HG03469 (cell line): Measurements from ENCODE around the gene ARF6.

ENCODE experiments used
- ATAC-seq: cut with Tn5 transposase; IDR thresholded peaks from one replicate; pipeline ENCODE4 v1.9.1; 2021; ENCODE audit warnings: mild to moderate bottlenecking, moderate library complexity, moderate number of reproducible peaks; ENCODE audit not compliant: unreplicated experiment

ARF6 gene

DNA sequence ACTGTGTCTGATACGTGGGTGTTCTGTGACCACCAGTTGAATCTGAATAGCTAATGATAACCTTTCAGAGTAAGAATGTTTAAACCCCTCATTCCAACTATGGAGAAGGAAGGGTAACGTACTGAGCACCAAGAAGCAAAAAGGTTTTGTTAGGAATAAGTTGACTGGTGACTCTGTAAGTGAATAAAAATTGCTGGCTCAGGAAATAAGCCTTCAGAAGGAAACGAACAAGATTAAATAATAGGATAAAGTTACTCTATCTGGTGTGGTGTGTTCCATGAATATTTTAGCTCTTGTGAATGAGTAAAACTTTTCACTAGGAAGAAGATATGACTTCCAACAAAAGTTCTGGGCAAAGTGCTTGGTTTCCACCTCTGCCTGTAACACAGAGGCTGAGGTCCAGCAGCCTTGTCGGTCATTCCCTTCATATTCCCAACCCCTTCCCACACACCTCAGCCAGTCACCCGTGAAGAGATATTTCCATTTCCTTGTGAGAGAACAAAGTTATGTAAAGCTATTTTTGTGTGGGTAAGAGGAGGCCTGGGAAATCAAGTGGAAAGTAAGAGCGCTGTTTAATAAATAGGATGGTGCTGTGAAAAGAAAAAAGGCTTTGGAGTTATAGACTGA, 47.1 kb downstream of the ARF6 start:
- no peak for ATAC-seq

DNA sequence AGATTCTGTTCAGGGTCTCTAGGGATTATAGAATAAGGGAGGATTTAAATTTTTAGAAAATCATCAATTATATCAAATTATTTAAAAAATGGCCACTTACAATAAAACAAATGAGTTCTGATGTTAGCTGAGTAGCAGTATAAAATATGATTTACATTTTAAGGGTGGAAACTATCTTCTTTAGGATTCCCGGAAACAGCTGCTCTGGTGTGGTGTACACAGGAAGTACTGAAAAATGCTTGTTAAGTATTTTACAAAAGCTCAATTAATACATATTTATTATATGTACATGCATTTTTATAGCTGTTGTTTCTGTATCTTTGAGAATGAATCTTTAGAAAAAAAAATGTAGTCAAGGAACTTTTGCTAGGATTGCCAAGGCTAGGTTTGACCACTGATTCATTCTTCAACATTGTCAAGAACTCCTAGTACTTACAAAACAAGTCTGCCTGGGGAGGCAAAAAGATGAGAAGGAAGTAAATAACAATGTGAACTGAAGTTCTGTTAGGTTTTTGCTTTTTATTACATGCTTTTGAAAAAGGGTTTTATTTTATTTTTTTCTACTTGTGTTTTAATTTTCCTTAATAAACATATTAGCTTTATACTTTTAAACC, 48.0 kb downstream of the ARF6 start:
- no peak for ATAC-seq

DNA sequence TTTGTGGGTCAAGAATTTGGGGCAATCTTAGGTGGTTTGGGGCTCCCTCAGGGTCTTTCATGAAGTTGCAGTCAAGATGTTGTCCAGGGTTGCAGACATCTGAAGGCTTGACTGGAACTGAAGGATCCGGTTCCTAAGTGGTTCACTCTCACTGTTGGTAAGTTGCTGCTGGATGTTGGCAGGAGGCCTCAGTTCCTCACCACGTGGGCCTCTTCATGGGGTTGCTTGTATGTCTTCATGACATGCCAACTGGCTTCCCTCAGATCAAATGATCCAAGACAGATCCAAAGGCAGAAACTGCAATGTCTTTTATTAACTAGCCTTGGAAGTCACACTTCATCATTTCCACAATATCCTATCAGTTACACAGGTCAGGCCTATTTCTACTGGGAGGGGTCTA, 49.2 kb downstream of the ARF6 start:
- ATAC-seq: no peak

DNA sequence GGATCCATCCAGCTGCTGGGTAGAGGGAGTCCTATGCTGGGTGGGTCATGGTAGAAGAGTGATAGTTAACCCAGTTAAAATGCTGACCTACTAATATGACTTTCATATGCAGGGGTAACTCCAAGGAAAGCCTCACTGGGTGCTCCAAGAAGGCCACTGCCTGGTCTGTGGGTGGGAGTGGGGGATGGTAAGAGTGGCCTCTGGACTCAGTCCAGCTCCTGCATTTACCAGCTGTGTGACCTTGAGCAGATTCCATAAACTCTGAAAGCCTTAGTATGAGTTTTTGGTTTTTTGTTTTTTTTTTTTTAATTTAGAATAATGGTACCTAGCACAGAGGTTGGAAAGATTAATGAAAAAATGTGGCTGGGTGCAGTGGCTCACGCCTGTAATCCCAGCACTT, 51.6 kb downstream of the ARF6 start:
- no peak for ATAC-seq

DNA sequence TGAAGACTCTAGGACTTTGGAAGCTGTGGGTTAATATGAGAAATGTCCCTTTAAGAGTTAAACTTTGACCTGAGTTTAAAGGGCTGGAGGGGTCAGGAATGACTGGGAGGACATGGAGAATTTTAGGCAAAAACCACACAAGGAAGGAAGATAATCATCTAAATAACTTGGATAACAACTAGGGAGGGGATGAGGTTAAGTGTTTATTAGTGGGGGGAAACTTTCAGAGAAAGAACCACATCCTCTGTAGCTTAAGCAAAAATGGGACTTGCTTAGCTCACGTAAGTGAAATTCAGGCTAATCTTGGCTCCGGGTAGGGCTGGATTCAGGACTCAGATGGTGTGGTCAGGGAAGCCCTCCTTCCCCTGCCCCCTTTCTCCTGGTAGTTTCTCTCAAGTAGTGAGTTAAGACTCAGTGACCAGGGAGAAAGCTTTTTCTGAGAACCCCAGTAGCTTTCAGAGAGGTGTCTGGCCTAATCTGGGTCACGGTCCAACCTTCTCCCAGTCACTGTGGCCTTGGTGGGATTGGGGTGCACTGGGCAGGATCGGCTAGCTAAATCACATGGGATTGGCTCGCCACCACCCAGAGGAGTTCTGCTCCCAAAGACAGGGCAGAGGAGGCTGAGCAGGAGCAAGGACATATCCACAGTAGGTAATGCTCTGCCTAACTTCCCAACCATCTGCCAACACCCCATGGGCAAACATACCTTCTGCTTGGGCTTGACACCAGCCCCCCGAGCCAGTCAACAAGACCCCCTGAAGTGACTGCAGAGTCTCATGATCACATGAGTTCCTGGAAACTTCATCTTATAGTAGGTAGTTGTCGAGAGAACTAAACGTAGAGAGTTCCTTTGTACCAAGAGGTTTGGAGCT, 52.8 kb downstream of the ARF6 start:
- no peak for ATAC-seq
